HG02852 (cell line): Measurements from ENCODE around the gene ADAMTS18.

Experiments used
- ATAC-seq: cut with Tn5 transposase; IDR thresholded peaks from one replicate; pipeline ENCODE4 v1.9.1; 2021; ENCODE audit warnings: mild to moderate bottlenecking, moderate library complexity; ENCODE audit not compliant: unreplicated experiment

ADAMTS18 gene

DNA sequence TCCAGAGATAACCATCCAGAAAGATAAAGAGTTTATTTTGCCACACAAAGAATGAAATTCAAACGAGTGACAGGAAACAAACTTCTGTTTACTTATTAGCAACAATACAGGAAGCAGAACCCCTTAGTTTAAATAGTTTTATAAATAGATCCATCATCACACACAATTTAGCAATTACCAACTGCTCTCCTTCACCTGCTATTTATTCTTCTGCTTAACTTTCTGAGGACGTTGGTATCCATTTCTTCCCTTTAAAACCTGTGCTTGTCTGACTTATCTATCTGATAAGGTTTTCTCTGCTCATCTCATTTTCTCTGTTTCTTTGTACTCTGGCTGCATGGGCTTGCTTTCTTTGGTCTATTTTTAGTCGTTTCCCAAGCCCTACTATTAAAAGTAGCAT lies 4.3 kb upstream of the ADAMTS18 start:
- no peak for ATAC-seq

DNA sequence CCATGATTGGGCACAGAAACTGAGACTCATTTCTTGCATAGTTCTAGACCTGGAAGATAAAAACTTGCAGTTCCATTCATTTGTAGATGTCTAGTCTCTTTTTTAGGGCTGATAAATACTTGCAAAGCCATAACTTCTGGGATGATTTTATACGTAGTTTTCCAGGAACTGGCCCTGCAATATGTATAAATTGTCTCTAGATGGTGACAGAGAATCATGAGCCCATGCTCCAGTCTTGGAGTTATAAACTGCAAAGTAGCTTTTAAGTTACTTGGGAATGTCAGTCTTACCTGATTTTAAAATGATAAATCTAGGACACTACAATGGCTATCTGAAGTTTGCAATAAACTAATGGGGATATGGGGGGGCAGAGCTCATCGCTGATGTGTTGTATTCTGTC lies 3.0 kb upstream of the ADAMTS18 start:
- no peak for ATAC-seq

DNA sequence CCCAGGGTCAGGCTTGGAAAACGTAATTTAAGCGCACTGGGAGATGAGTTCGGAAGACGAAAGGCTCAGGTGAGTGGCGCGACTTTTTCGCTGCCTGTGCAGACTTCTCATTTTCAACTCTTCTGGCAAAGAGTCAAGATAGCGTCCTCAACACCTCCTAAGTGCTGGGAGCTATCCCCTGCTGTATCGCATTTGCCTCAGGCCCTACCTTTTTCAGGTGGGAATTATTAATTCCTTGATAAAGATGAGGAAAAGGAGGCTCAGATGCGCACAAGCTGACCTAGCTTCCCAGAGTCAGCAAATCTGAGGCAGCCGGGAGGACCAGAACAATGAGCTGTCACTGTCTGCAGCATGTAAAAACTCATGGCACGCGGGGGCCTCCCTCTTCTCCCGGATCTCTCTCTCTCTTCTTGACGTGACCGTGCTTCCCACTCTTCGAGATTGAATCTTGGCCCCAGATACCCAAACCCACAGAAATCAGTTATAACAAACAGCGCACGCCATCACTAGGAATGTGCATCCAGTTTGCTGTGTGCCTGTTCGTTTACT lies 512 bp upstream of the ADAMTS18 start:
- ATAC-seq = no peak

GRCh38 chr16:77434022-77434529 lies 758 bp downstream of the ADAMTS18 start:
- no peak for ATAC-seq

- no peak for ATAC-seq
Observed at GRCh38 chr16:77433146-77433545, 1.7 kb downstream of the ADAMTS18 start.

- ATAC-seq = no peak
Observed at GRCh38 chr16:77432264-77432663, 2.6 kb downstream of the ADAMTS18 start.

DNA sequence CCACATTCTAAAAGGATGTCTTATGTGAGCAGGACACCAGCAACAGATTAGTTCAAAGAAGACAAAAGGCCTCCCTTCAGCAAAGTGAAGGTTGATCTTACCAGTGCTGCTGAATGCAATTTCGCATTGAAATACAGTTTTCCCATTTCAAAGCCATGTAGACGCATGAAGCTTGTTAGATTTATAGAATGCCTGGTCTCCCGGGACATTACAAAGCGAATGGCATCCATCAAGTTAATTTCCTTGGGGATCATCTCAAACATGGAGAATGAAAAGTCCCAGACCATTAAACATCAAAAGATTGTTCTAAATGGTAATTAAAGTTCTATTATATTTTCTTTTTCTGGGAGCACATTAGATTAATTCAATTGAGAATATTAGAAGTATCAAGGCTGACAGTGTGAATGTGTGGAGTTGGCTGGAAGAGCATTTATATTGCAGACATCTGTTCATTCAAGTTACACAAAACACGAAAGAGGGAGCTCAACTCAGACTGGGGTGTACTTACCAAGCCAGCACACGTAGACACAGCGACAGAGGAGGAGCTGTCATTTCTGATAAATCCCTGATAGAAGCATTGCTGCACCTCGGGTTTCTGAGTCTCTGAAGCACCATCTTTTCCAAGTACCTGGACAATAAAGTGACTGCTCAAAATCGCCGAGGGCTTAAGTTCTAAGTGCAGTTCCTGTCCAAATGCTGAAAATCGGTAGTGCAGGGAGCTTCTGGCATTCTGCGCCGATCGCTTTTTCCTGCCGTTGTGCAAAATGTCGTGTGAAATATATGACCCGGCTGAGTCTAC lies 3.8 kb downstream of the ADAMTS18 start:
- no peak for ATAC-seq

DNA sequence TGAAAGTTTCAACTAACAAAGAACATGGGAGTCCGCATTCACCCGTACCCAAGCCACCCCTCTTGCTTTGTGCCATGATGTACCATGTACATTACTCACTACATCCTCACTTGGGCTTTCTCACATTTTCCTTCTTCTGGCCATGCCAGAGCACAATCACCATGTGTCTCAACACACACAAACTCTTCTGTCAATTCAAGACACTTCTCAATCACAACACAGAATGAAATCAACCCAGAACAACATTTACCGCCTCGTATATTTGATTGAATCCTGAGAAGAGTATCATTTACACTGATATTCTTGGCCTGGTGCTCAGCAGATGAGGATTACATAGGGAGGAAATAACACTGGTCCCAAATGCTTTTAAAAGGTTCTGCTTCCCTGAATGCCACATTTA lies 4.5 kb downstream of the ADAMTS18 start:
- no peak for ATAC-seq

DNA sequence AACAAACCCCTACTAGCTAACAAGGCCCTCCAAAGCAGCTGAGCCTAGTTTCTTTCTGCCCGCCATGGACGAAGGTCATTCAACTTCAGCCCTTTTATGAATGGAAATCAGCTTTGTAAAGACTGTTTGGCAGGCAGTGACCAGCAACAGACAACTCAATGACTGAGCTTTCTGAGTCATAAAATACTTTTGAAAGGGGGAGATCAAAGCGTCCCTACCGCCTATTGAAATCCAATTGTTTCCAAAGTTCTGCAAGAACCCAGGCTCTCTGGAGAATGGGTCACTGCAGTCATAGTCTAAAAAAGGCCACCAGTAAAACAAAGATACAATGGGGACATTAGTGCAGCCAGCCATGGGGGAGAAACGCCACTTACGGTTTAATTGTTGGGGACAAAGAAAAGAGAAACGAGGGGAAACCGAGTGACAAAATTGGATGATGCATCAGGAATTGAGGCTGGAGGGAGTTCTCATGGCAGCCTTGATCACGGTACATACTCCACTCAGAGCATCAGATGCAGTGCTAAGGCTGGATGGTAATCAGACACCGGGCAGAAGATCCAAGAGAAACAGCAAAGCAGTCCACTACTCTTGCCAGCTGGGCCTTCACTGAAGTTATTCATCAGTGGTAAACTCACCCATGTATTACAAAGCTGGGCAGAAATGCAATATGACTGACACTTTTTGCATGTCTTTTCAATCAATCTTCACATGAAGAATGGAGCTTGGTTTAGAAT lies 9.8 kb downstream of the ADAMTS18 start:
- ATAC-seq = no peak

- no peak for ATAC-seq
Observed at GRCh38 chr16:77422196-77422784, 12.5 kb downstream of the ADAMTS18 start.

DNA sequence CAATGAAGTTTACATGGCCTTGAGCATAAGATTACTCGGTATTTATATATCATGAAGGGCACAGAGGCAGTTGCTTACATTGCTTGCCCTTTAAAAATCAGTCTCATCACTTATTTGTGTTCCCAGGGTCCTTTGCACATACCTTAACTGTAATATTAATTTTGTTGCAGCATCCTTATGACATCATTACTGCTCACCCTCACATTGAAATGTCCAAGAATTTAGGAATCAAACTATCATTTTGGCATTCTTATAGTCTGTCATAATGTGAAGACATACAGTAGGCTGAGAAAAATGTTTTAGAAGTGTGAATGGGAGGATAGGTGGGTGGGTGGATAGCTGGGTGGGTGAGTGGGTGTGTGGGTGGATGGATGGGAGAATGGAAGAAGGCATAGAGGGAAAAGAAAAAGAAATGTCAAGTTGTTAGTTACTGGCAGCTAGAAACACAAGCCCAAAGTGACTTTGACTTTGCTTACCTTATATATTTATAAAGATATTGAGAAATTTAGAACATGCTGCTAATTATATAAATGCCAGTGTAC lies 17.8 kb downstream of the ADAMTS18 start:
- no peak for ATAC-seq

DNA sequence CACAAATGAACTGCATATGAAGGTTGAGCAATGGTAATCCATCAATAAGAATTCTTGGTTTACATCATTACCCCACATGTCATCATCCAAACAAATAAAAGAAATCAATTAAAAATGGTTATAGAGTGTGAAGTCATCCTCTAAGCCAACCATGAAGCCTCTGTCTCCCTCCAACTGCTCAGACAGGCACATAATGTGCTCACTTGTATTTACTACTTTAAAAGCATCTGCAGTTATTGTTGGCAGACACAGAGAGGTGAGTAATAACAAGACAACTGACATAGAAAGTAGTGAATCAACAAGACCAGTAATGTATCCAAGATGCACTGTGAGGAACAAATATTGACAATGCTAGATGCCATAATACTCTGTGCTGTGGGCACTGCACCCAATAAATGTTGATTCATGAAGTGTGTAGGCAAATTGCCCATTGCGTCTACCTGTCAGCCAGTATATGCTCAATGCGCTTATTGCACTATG lies 20.0 kb downstream of the ADAMTS18 start:
- no peak for ATAC-seq

DNA sequence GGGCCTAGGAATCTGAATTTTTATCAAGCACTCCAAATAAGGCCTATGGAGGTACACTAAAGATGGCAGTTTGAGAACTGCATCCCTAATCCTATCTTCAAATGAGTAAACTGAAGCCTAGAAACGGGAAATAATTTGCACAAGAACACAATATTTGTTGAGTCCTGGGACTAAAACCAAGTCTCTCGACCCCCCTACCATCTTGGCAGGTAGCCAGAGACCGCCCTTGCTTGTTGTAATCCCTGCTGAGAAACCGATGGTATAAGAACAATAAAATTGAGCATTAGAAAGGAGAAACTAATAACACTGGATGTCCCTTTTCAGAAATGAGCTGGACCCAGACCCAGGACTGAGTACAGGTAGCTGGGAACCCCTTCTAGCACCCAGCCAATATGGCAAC lies 24.4 kb downstream of the ADAMTS18 start:
- no peak for ATAC-seq

DNA sequence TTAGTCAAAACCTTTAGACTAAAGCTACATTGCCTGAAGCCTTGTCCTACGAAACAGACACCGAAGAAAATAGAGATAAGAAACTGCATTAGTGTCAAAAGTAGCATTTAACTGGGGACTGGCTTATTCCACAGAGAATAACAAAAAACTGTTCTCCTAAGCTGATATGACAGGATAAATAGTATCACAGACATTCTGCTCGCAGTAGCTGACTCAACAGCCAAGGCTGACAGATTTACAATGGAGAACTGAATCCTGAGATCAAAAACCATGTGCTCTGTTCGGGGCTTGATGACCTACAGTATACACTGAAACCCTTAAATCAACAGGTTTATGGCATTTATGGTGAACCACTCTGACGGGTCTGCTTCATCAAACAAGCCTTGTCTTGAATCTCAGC lies 25.5 kb downstream of the ADAMTS18 start:
- ATAC-seq = no peak

- ATAC-seq = no peak
Observed at GRCh38 chr16:77408607-77409006, 26.2 kb downstream of the ADAMTS18 start.

DNA sequence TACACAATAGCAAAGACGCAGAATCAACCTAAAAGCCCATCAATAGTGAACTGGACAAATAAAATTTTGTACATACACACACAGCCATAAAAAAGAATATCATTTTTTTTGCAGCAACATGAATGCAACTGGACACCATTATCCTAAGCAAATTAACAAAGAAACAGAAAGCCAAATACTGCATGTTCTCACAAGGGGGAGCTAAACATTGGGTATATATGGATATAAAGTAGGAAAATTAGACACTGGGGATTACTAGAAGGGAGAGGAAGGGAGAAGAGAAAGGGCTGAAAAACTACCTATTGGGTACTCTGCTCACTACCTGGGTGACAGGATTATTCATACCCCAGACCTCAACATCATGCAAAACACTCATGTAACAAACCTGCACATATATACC lies 28.2 kb downstream of the ADAMTS18 start:
- no peak for ATAC-seq

DNA sequence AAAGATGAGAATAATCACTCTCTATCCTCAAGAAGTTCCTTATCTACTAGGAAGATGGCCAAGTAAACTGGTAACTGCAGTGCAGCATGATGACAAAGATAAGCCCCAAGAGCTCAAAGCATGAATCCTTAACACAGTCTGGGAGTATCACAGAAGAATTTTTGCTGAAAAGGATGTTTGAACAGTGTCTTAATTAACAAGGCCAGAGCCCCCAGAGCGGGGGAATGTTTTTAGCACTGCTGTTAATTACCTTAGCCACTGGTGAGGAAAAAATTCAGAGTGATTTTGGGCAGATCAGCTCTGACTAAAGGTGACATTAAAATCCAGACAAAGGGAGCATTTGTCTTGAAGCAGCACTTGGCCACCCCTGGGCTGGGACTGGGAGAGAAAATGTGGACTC lies 30.1 kb downstream of the ADAMTS18 start:
- no peak for ATAC-seq

DNA sequence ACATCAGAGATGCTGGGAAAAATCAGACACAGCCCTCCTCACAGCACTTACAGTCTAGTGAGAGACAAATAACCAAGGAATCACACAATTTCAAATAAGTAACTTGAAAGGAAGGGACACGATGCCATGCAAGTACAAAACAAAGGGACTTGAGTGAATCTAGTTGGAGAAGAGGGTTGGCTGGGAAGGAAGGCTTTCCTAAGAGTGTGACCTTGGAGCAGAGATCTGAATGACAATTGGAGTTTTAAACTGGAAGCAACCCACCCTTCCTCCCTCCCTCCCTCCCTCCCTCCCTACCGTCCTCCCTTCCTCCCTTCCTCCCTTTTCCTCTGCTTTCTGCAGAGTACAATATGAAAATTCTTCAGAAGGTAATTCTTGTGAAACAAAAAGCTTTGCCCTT lies 31.1 kb downstream of the ADAMTS18 start:
- ATAC-seq = no peak

DNA sequence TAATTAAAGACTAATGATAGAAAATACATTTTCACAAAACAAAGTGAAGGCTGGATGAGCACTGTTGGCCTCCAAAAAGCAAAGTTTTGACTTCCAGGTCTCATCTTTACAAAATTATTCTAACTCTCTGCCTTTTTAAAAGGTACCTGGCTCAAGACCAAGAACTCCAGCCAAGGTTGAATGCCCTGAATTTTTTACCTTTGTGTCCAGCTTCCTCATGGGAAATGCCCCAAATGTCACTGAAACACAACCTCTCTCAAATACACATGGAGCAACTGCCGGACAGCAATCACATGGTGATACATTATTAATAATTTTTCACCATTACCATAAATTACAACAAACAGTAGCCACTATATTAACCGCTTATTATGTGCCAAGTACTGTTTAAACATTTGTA lies 32.2 kb downstream of the ADAMTS18 start:
- ATAC-seq = no peak

DNA sequence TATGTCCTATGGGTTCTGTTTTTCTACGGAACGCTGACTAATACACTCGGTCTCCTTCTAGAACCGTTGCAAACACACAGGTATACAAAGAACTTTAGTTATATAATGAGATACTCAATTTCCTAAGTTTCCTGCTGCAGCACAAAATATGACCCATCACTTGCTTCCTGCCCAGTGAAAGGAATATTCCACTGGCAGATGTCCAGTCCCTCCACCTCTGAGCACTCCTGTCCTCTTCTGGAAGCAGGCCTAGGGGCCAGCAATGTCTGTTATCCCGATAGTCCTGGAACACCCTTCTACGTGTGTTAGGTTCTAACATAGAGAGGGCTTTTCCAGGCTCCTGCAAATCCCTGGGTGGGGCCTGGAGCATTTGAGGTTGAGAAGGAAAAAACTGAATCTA lies 32.7 kb downstream of the ADAMTS18 start:
- ATAC-seq = no peak

DNA sequence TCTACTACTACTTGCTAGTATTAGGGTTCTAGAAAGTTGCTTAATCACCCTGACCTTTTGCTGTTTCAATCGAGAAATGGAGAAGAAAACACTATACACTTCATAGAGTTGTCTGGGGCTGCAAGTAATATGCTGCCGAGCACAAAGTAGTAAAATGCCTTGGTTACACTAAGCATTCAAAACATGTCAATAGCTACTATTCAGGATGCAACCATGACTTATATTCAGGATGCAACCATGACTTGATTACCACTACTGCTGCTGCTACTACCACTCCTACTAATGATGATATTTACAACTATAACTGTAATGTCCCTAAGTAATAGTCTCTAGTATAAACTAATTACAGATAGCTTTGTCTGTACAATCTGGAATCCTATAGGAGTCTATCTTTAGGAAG lies 35.3 kb downstream of the ADAMTS18 start:
- no peak for ATAC-seq
